Measurements from ENCODE around the gene IWS1.

IWS1 gene

GRCh38 chr2:127486247-127487058 lies 39.8 kb downstream of the IWS1 start:
- DNase-seq = no peak

DNA sequence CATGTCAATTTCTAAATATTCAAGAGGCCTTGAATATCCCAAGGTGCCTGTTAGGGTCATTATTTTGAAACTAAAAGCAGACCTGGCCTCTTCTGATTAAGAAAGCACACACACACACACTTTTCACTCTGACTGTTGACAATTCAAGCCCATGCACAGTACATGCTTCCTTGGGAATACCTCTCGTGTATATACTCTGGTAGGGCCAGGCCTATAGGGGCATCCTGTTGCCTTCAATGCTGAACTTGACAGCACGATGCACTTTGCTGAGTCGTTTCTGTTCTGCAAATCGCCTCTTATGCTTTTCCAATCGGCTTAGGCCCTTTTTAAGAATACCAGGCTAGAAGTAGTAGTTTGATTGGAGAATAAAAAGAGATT lies 40.6 kb downstream of the IWS1 start:
- no peak for DNase-seq

GRCh38 chr2:127485051-127485693 lies 41.1 kb downstream of the IWS1 start:
- DNase-seq = no peak

- DNase-seq = no peak
Observed at GRCh38 chr2:127482031-127482430, 44.3 kb downstream of the IWS1 start.

DNA sequence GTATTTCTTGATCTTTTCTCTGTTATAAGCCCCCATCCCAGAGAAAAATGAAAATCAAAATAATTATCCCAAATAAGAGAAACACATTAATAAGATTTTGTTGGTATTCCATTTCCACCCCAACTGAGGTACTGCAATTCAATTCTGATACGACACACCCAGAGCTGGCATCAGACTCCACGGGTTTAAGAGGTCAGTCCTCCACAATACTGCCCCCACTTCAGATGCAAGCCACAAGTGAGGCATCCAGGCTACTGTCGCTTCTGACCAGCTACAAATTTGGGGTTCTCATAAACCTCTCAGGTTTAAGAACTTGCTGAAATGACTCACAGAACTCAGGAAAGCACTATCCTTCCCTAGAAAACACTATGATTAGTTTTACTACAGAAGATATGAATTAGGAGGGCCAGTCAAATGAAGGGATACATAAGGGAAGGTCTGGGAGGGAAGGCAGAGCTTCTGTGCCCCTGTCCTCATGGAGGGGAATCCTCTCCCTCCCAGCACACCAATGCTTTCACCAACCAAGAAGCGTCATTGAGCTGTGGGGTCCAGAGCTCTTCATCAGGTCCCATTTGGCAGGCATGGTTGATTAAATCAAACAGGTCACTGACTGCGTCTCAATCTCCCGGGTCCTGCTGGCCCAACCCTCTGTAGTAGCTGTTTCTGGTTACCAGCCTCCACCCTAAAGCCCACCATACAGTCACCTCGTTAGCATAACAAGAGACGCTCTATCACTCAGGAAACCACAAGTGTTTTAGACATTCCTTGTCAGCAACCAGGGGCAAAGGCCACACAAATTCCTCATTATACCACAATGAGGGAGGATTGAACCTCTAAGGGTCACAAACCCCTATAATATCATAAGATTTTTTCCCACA lies 46.2 kb downstream of the IWS1 start:
- DNase-seq = no peak

GRCh38 chr2:127479219-127479825 lies 47.0 kb downstream of the IWS1 start:
- peak; percentile 21 for DNase-seq

- no peak for DNase-seq
Observed at GRCh38 chr2:127475788-127476187, 50.5 kb downstream of the IWS1 start.

DNA sequence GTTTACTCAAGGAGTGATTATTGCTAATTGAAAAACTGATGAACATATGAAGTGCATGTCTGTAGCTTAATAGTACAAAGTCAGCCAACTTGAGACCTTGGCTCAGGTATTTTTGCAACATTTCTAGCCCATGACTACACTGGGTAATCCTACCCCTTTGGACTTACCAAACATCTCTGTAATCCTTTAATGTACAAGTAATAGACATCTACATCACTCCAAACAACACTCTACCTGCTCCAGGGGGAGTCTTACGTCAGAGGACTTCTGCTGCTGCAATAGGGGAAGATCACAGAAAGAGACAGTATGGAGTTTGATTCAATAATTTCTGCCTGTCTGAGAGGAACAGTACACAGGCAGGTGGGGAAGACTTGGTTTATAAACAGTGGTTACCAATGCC lies 54.0 kb downstream of the IWS1 start:
- DNase-seq = no peak

DNA sequence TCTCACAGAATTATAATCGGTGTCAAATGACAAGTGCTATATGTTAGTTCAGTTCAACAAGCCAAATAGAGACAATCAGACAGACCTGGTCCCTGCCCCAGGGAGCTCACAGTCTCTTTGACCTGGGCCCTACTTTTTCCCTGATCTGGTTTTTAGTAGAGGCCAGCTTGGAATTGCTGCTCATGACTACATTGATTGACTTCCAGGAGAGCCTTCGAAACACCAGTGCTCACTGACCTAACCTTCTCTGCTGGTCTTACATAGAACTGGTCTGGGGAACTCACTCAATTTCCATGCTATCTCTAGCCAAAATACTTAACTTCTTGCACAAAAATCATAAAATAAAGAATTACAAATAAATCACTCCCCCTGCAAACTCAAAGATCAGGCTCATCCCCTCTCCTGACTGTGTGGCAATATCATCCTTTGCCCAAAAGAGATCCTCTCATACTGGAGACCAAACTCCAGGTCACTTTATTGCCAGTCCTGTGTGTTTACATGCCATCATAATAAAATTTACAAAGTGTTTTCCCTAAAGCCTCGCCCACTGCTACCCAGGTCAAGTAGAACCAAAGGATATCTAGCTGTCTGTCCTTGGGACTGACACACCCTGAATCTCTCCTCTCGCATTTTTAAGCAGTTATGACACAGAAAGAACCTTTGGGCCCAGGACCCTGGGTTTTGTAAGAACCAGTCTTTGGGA lies 54.9 kb downstream of the IWS1 start:
- no peak for DNase-seq

- DNase-seq = no peak
Observed at GRCh38 chr2:127469974-127470373, 56.3 kb downstream of the IWS1 start.

DNA sequence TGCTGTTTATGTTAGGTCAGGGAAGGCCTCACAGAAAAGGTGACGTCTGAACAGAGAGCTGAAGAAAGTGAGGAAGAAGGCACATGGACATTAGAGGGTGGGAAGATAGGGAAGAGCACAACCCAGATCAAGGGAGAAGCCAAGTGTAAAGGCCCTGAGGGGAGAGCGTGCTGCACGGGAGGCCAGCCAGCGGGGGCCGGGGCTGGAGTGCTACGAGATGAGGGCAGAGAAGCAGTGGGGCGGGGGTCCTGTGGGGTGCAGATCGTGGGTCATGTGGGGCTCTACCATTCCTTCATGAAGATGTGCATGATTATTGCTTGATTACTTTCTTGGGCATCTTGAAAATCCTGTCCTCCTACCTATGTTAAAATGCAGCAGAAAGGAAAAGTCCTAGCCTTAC lies 57.2 kb downstream of the IWS1 start:
- no peak for DNase-seq

DNA sequence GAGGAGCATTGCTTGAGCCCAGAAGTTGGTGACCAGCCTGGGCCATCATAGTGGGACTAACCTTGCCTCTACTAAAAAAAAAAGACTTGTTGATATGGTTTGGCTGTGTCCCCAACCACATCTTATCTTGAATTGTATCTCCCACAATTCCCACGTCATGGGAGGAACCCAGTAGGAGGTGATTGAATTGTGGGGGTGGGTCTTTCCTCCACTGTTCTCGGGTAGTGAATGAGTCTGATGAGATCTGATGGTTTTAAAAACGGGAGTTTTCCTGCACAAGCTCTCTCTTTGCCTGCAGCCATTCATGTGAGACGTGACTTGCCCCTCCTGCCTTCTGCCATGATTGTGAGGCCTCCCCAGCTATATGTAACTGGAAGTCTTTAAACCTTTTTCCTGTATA lies 61.0 kb downstream of the IWS1 start:
- no peak for DNase-seq

DNA sequence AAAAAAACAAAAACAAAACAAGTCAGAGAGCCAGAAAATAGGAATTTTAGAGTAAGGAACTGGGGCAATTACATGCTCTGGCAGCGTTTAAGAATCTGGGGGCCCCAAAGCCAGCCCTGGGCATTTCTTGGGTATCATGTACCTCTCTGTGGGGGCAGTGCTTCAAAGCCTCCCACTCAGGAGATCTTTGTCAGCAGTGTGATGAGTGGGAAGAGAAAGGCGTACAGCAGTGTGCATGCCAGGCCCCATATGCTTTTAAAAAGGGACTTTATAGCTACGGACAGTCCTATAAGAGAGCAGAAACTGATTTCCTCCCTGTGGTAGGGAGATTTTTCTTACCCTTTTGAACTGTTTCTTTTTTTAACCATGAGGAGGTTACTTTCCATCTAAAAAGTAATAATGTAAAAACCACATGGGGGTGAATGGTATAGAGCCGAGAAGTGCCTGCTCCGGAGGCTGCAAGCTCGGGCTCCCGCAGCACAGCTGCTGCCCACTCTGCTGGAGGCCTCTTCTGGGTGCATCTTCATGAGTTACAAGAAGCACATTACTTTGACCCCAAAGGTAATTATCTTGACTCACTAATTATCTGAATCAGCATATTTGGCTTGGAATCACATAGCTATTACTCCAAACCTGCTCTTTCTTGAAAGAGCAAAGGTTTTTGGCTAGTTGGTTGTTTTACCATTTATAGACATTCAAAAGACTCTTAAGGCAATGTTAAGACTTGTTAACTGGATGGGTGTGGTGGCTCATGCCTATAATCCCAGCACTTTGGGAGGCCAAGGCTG lies 61.6 kb downstream of the IWS1 start:
- no peak for DNase-seq

DNA sequence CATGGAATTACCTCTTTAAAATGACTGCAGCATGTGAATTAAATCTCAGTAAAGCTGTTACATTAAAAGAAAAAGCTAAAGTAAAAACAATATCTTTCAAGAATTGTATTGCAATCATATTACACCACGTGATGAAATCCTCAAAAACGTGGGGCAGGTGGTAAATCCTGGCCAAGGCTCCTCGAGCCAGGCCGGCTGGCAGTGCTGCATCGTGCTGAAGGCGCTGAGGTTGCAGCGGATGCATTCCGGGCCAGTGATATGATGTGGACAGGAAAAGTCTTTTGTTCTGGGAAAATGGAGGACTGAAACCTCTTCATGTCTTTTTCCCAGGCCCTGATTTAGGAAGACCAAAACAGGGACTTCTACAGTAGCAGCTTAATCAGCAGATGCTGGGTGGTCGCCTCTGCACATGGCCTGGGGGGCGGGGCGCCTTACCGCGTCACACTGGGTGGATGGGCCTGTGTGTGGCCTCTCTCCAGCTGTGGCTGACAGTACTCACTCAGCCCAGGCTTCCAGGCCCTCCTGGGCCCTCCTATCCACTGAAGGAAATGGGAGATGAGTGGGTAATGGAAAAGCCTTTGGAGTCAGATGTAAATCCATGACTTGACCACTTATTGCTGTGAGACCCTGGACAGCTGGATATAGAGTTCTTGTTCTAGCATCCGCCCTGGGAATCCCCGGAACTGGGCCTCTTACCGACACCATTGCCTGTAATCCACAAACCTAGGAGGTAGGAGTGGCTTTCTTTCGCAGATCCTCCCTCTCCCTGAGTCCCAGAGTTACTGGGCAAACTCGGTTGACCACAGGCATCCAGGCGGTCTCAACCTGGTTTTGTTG lies 62.9 kb downstream of the IWS1 start:
- DNase-seq = no peak

DNA sequence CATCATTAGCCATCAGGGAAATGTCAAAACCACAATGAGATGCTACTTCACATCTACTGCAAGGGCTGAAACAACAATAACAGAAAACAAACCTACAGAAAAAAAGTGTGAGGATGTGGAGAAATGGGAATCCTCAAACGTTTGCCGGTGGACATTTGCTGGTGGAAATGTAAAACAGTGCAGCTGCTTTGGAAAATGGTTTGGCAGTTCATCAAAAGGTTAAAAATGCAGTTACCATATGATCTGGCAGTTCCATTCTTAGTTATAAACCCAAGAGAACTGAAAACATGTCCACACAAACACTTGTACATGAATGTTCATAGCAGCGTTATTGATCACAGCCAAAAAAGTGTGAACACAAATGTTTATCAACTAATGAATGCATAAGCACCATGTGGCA lies 63.8 kb downstream of the IWS1 start:
- DNase-seq = no peak

DNA sequence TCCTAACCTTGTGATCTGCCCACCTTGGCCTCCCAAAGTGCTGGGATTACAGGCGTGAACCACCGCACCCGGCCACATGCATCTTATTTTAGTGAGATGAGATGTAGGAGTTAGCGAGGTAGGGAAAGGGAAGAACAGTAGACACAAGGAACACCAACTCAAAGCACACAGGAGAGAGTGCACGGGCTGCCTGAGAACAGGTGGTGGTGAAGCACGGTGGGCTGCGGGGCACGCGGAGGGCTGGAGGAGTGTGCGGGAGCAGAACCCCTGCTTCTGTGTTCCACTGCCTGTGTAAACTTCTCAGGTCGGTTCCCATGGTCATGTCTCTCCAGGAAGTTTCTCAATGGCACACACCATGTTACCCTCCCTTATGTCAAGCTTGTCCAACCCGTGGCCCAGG lies 69.3 kb downstream of the IWS1 start:
- DNase-seq = no peak

DNA sequence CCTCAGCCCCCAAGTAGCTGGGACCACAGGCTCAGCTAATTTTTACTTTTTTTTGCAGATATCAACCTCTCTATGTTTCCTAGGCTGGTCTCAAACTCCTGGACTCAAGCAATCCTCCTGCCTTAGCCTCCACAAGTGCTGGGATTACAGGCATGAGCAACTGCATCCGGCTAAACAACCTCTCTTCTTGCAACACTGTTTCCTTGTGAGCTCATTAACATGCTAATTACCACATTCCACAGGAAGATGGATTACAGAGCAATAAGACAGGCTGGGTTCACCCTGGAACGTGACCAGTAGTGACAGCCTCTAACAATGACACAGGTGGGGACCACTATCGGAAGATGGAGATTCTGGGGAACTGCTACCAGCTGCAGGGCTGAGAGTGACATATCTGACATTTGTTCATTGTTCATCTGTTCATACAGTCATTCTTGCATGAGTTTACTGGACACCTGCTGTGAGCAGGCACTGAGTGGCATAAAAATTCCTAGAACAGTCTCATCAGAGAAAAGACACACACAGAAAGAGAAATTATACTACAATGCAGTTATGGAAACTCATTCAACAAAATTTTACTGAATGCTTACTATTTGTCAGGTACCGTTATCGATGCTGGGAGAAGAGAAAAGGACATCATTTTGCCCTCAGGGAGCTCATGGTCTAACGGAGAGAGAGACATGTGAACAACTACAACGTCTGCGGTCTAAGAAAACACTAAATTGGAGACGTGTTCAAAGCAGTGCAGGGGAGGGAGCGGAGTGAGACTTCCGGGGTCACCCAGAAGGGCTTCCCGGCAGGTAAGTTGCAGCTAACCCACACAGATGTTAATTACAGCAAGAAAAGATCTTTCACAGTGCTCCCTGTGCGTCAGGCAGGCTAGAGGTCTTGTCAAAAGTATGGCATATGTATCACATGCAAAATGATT lies 70.5 kb downstream of the IWS1 start:
- DNase-seq = no peak

DNA sequence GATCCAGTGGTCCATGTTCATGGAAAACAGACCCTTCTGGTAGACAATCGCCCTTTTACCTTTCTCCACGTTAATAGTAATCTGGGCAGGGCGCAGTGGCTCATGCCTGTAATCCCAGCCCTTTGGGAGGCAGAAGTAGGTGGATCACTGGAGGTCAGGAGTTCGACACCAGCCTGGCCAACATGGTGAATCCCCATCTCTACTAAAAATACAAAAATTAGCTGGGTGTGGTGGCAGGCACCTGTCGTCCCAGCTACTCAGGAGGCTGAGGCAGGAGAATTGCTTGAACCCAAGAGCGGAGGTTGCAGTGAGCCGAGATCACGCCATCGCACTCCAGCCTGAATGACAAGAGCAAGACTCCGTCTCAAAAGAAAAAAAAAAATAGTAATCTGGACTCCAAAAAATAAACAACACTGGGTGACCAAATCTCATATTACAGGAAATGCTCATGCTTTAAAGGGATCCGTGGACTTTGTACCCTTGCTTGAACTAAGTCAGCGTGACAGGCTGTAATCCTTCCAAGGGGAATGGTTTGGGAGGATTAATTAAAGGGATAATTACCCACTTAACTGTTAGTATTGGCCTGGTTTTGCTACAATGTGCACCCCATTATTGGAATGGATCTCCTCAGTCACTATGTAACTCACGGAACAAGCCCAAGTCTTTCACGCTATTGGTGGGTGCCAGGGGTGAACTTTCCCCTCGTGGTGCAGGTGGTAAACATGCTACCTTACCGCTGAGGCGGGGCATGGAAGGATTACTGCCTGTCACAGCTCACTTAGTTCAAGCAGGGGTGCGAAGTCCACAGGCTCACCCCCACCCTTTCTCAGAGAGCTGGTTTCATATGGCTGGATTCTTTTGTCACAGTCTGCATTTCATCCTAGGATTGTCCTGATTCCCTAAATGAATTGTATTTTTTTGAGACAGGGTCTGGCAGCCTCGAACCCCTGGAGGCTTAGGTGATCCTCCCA lies 71.4 kb downstream of the IWS1 start:
- DNase-seq = no peak
